ENCODE measurements around the gene TTLL12.
"Not testable (repeated sequence)": the region's sequence is repeated elsewhere in the genome, so short reads cannot be mapped to it uniquely, and the experiment has no call there.

TTLL12 gene

GRCh38 chr22:43152003-43152356 lies 35.0 kb downstream of the TTLL12 start:
- DNase-seq: no peak

DNA sequence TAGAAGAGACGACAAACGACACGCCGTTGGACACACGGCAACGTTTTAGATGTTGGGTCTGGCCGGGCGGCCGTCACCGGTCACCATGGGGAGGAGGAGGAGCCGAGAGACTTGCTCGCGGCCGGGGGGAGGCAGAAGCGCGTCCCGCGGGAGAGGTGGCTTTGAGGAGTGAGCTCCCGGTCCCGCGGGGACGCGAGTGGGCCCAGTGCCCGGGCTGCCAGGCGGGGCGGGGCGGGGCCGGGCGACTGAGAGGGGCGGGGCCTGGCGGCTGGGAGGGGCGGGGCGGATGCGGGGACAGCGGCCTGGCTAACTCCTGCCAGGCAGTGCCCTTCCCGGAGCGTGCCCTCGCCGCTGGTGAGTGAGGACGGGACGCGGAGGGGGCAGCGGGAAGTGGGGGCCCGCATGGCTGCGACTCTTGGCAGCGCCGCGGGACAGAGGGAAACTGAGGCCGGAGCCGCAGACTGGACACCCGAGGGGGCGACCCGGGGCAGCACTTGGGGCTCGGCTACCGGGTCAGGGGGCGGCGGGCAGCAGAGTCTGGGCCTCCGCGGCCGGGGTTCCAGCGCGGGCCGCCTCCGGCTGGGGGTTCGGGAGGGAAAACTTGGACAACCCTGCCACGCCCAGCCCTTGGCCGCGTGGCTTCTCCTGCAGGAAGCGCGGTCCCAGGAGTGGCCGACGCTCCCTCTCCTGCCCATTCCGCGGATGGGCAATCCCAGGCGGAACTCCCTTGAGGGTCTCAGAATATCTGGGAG lies 35.5 kb downstream of the TTLL12 start, which contains the start of gene TSPO:
Gene TSPO (plus strand): TSS at position 309 of the 752 bp plus-strand sequence. CDS start 7,680 bp downstream, outside the sequence.
- DNase-seq: peak; percentile 70

DNA sequence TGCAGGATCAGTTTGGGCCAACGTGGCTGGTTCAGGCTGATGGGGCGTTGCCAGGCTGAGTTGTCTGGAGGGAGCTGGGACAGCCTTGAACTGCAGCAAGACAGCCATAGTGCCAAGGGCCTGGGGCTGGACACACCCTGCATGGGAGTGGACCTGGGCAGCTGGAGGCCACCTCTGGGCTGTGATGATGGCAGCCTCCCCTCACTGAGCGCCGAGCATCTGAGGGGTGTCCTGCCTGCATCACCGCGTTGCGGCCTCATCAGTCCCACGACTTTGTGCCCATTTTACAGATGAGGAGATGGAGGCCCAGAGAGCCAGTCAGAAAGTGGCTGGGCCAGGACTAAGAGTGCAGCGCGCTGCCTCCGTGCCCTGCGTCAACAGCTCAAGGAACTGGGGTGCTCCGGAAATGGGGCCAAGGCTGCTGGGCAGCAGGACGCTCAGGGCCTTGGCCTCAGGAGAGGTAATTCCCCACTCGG lies 36.2 kb downstream of the TTLL12 start:
- DNase-seq: no peak

GRCh38 chr22:43148581-43148980 lies 38.4 kb downstream of the TTLL12 start:
- DNase-seq: no peak

DNA sequence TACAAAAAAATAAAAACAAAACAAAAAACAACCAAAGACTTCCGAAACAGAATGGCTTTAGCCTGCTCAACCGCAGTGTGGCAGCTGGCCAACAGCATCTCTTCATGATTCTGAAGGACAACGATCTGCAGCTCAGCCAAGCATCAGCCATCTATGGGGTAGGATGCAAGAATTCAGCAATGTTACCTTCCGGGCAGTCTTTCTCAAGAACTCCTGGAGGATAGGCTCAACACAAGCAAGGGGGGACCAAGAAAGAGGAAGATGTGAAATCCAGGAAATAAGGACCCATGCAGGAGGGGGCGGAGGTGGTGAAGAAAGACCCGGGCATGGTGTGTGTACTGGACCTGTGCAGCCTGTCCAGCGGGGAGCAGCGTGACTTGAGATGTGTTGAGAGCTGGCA lies 39.1 kb downstream of the TTLL12 start:
- DNase-seq: no peak

DNA sequence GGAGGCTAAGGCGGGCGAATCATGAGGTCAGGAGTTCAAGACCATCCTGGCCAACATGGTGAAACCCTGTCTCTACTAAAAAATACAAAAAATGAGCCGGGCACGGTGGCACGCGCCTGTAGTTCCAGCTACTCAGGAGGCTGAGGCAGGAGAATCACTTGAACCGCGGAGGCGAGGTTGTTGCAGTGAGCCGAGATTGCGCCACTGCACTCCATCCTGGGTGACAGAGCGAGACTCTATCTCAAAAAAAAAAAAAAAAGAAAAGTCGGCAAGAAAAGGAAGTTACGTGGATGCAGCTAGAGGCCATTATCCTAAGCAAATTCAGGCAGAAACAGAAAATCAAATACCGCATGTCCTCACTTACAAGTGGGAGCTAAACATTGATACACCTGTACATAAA lies 40.6 kb downstream of the TTLL12 start:
- not testable (repeated sequence) for DNase-seq

- not testable (repeated sequence) for DNase-seq
Measured at GRCh38 chr22:43145371-43145770, 41.6 kb downstream of the TTLL12 start.

DNA sequence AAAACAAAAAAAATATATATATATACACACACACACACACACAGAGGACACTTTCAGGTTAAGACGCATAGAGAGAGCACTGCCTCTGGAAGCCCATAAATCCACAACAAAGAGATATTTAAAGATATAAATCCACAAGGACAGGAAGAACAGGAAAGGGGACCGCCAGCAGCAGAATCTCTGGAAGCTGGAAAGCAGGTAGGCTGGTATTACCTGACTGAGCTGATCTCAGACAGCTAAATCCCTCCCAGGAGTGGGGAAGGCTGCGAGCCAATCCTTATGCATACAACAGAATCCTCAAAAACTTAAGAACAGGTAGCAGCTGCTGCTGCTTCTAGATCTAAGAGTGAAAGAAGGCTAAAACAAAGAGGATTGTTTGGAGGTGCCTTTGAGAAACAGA lies 42.0 kb downstream of the TTLL12 start:
- DNase-seq: no peak

GRCh38 chr22:43142880-43143562 lies 43.9 kb downstream of the TTLL12 start, which contains the start of gene MCAT:
TSS of gene MCAT (minus strand) at chr22:43143398. CDS start at chr22:43143348, 50 bp downstream.
- DNase-seq: peak; percentile 94

DNA sequence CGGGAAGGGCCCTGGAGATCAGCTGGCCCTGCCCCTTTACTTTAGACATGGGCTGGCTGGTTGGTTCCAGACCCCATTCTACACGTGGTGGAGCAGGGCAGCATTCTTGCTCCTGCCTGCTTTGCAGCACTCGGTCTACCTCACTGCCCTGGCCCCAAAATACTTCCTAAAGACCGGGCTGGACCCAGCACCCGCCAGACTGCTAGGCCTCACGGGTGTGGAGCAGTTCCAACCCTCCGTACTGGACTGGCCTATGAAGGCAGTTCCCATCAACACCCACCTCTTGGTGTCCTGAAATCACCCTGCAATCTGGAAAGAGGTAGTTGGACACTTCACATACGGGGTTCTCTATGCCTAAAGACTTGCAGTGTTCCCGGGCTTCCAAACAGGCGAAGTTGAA lies 50.1 kb downstream of the TTLL12 start:
- DNase-seq: no peak

DNA sequence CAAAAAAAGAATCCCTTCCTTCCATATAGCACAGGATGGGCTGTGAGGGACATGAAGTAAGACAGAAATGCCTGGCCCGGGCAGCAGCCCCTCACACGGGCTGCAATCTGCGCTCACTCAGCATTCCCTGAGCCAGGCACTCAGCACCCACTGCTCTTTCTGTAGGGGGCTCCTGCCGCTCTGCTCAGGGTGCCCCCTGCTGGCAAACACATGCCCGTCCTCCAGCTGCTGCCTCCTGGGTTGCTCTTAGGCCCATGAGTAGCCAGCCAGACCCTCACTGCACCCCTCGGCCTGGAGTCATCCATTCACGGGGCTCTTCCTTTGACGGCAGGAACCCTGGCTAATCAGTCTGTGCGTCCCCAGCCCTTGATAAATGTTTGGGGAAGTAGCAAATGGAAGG lies 50.7 kb downstream of the TTLL12 start:
- peak; percentile 41 for DNase-seq

- DNase-seq: no peak
Measured at GRCh38 chr22:43135565-43135964, 51.4 kb downstream of the TTLL12 start.

- DNase-seq: no peak
Measured at GRCh38 chr22:43134553-43134952, 52.4 kb downstream of the TTLL12 start.

- DNase-seq: no peak
Measured at GRCh38 chr22:43133401-43133800, 53.5 kb downstream of the TTLL12 start.

DNA sequence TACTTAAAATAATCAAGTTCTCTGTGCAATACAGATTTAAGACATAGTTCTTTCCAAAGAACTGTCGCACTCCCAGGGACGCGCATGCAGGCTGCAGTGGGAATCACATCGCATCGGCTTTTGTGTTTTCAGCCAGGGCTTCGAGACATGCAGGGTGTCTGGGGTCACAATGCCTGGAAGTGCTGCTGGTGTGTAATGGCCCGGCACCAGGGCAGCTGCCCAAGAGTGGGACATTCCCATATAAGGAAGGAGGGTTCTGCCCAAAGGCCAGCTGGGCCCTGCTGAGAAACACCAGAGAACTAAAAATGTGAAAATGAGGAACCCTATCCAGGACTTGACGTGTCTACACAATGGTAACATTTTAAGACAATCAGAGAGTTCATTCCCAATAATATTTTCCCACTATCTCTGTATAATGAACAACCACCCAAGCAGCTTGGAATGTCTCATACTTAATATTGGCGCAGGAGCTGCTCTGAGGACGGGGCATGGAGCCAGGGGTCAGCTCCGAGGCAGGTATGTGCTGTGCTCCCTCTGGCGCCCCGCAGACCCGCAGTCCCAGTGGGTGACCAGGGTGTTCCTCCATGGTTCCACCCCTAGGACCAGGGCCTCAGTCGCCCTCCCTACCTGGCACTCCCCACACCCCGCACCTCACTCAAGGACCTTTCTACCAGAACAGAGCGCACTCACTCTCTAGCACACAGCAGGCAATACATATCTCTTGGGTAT lies 55.0 kb downstream of the TTLL12 start:
- DNase-seq: no peak

- DNase-seq: peak; percentile 59
Measured at GRCh38 chr22:43129426-43130425, 57.2 kb downstream of the TTLL12 start.

DNA sequence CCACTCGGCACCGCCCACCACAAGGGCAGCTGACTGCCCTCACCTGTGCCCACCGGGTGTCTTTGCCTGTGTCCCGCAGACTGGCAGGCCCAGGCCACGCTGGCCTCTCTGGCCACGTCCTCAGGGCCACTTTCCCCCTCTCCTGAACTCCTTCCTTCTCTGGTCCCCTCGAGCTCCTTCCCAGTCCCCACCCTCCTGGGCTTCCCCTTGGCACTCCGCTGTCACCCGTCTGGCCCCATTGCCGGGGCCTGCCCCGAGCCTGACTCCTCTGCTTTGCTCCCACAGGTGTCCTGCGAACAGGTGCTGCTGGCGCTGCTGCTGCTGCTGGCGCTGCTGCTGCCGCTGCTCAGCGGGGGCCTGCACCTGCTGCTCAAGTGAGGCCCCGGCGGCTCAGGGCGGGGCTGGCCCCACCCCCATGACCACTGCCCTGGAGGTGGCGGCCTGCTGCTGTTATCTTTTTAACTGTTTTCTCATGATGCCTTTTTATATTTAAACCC lies 58.0 kb downstream of the TTLL12 start:
- DNase-seq: peak; percentile 90

- DNase-seq: no peak
Measured at GRCh38 chr22:43128116-43128515, 58.8 kb downstream of the TTLL12 start.

GRCh38 chr22:43127166-43127908 lies 59.6 kb downstream of the TTLL12 start:
- DNase-seq: no peak

DNA sequence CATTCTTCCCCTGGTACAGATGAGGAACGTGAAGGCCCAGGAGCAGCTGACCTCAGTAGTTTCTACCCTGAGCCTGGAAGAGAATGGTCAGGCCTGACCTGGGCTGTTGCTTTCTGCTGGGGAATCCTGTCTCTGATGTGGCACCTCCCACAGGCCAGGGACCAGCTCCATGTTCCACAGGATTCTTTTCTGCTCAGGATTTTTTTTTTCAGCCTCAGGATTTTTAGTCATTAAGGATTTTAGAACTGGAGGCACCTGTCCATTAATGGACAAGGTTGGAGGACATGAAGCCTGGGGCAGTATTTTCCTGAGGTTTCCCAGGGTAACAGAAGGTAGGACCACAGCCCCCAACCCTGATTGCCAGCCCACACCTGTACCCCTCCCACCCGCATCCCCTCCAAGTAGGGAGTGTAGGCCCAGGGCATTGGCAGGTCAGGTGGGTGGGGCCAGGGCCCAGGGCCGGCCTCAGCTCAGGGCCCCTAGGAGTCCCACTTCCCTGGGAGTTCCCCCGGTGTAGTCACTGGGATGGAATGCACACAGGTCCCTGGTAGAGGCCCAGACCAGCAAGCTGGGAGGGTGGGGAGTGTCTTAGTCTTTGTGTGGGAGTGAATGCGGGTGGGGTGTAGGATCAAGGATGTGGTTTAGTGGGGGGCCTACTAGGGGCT lies 60.3 kb downstream of the TTLL12 start:
- no peak for DNase-seq
